Sigmoid colon (tissue), 4 donors: Measurements from ENCODE around the gene LDLRAD3.

ENCODE experiments used
- POLR2A ChIP-seq, 2 donors: fragments of 450-650 bp; IDR thresholded peaks; one replicate each; pipeline ENCODE4 v1.6.1; 2016; ENCODE audit warnings: antibody characterized with exemption in 2 of 2, mild to moderate bottlenecking in 2 of 2, moderate library complexity in 2 of 2
- POLR2AphosphoS5 ChIP-seq, 4 donors: sonication (generic); formaldehyde crosslinking; IDR thresholded peaks; one replicate each; pipeline ENCODE4 v1.6.1; 2017; ENCODE audit warnings: antibody characterized with exemption in 4 of 4
- TF ChIP-seq, protein P1 (sequence below), 4 experiments: fragments of 450-650 bp in 3 of 4; fragments of 200-600 bp in 1 of 4; IDR thresholded peaks; one replicate each; pipeline ENCODE4 v1.5.1; 2016 to 2019; ENCODE audit warnings: antibody characterized with exemption in 4 of 4, mild to moderate bottlenecking in 3 of 4, moderate library complexity in 2 of 4

DNA sequence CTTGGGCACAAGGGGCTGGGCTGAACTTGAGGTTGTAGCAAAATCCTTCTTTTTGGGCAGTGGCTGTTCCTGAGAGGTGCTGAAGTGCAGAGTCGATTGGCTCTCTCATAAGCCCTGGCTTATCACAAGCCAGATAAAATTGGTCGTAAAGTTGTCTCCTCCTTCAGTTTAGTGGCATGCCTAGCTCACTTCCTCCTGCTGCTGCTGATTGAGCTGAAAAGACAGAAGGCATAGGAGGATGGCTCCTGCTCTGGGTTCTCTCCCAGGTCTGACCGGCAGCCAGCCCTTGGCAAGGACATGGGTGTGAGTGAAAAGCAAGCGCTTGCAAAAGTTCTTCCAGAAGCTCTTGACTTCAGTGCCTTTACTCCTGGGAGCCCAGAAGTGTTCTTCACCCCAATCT lies 83.9 kb downstream of the LDLRAD3 start:
- TF ChIP-seq, protein P1, sequence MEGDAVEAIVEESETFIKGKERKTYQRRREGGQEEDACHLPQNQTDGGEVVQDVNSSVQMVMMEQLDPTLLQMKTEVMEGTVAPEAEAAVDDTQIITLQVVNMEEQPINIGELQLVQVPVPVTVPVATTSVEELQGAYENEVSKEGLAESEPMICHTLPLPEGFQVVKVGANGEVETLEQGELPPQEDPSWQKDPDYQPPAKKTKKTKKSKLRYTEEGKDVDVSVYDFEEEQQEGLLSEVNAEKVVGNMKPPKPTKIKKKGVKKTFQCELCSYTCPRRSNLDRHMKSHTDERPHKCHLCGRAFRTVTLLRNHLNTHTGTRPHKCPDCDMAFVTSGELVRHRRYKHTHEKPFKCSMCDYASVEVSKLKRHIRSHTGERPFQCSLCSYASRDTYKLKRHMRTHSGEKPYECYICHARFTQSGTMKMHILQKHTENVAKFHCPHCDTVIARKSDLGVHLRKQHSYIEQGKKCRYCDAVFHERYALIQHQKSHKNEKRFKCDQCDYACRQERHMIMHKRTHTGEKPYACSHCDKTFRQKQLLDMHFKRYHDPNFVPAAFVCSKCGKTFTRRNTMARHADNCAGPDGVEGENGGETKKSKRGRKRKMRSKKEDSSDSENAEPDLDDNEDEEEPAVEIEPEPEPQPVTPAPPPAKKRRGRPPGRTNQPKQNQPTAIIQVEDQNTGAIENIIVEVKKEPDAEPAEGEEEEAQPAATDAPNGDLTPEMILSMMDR (IDR thresholded peaks at IDR 0.05) = no peak
- no peak for TF ChIP-seq POLR2AphosphoS5 (IDR thresholded peaks at IDR 0.05)
- TF ChIP-seq POLR2A (IDR thresholded peaks at IDR 0.05) = no peak
